H9 (cell line): ENCODE measurements around the gene PITRM1. TPM values are rescaled to one million over a fixed set of nuclear protein-coding genes. Genes with fewer than 3 reads are reported as not detected.

ENCODE experiments used
- DNase-seq: peaks from one replicate; pipeline ENCODE4 v3.0.0-alpha.2; 2017
- H2AFZ ChIP-seq: one replicate; pipeline ENCODE4 v1.6.1; 2013; ENCODE audit warnings: mild to moderate bottlenecking, low read length, control low read depth, moderate library complexity
- H2AK5ac ChIP-seq: 2 replicates; pipeline ENCODE4 v1.6.1; 2013; ENCODE audit warnings: low read length, control low read depth, mixed read lengths; ENCODE audit not compliant: insufficient read length
- H2BK120ac ChIP-seq: one replicate; pipeline ENCODE4 v1.6.1; 2013; ENCODE audit warnings: low read depth, mild to moderate bottlenecking, low read length, control low read depth, inconsistent platforms; ENCODE audit not compliant: poor library complexity, severe bottlenecking
- H2BK12ac ChIP-seq: 2 replicates; pipeline ENCODE4 v1.6.1; 2013; ENCODE audit warnings: low read length, control low read depth, mixed read lengths, low read depth; ENCODE audit not compliant: insufficient read length
- H2BK15ac ChIP-seq: 2 replicates; pipeline ENCODE4 v1.6.1; 2013; ENCODE audit warnings: low read depth, low read length, control low read depth
- H2BK20ac ChIP-seq: one replicate; pipeline ENCODE4 v1.6.1; 2013; ENCODE audit warnings: low read depth, mild to moderate bottlenecking, low read length, control low read depth, inconsistent platforms; ENCODE audit not compliant: poor library complexity, severe bottlenecking
- H2BK5ac ChIP-seq: 2 replicates; pipeline ENCODE4 v1.6.1; 2013; ENCODE audit warnings: low read length, control low read depth, mixed read lengths; ENCODE audit not compliant: insufficient read length
- H3K14ac ChIP-seq: 2 replicates; pipeline ENCODE4 v1.6.1; 2013; ENCODE audit warnings: low read length, control low read depth; ENCODE audit not compliant: insufficient read depth
- H3K18ac ChIP-seq: 2 replicates; pipeline ENCODE4 v1.6.1; 2013; ENCODE audit warnings: low read depth, mild to moderate bottlenecking, mixed read lengths, low read length, control low read depth; ENCODE audit not compliant: insufficient read length
- H3K23ac ChIP-seq: 2 replicates; pipeline ENCODE4 v1.6.1; 2013; ENCODE audit warnings: low read length, control low read depth, mixed read lengths, low read depth; ENCODE audit not compliant: insufficient read length
- H3K23me2 ChIP-seq: 2 replicates; pipeline ENCODE4 v1.6.1; 2013; ENCODE audit warnings: low read depth, mild to moderate bottlenecking, mixed read lengths, low read length, control low read depth; ENCODE audit not compliant: insufficient read length, poor library complexity, severe bottlenecking
- H3K27ac ChIP-seq: 2 replicates; pipeline ENCODE4 v1.5.1; 2013; ENCODE audit warnings: low read length, control low read depth, mixed read lengths, low read depth; ENCODE audit not compliant: insufficient read length
- H3K27me3 ChIP-seq: 2 replicates; pipeline ENCODE4 v1.6.1; 2013; ENCODE audit warnings: low read length, control low read depth, inconsistent platforms; ENCODE audit not compliant: insufficient read depth
- H3K4ac ChIP-seq: 2 replicates; pipeline ENCODE4 v1.6.1; 2013; ENCODE audit warnings: low read depth, mild to moderate bottlenecking, control low read depth, inconsistent platforms, low read length, moderate library complexity
- H3K4me1 ChIP-seq: 2 replicates; pipeline ENCODE4 v1.6.1; 2013; ENCODE audit warnings: low read length, control low read depth, inconsistent platforms; ENCODE audit not compliant: insufficient read depth
- H3K4me2 ChIP-seq: 2 replicates; pipeline ENCODE4 v1.6.1; 2013; ENCODE audit warnings: low read length, control low read depth, mixed read lengths; ENCODE audit not compliant: insufficient read length, insufficient read depth
- H3K56ac ChIP-seq: 2 replicates; pipeline ENCODE4 v1.6.1; 2013; ENCODE audit warnings: low read depth, mild to moderate bottlenecking, mixed read lengths, low read length, control low read depth; ENCODE audit not compliant: insufficient read length
- H3K79me1 ChIP-seq: 2 replicates; pipeline ENCODE4 v1.6.1; 2013; ENCODE audit warnings: low read depth, mild to moderate bottlenecking, moderate library complexity, low read length, control low read depth, inconsistent platforms; ENCODE audit not compliant: insufficient read depth, poor library complexity, severe bottlenecking
- H3K79me2 ChIP-seq: 2 replicates; pipeline ENCODE4 v1.6.1; 2013; ENCODE audit warnings: low read length, control low read depth, inconsistent platforms; ENCODE audit not compliant: insufficient read depth
- H3K9ac ChIP-seq: 2 replicates; pipeline ENCODE4 v1.6.1; 2013; ENCODE audit warnings: low read length, control low read depth, mixed read lengths; ENCODE audit not compliant: insufficient read length; ENCODE audit errors: extremely low read depth
- H3K9me3 ChIP-seq: one replicate; pipeline ENCODE4 v1.6.1; 2013; ENCODE audit warnings: low read depth, low read length, inconsistent platforms; ENCODE audit not compliant: control insufficient read depth
- H3T11ph ChIP-seq: one replicate; pipeline ENCODE4 v1.6.1; 2013; ENCODE audit warnings: mild to moderate bottlenecking, low read length, control low read depth, inconsistent platforms
- H4K20me1 ChIP-seq: one replicate; pipeline ENCODE4 v1.6.1; 2013; ENCODE audit not compliant: control insufficient read depth, insufficient read length, insufficient read depth
- H4K5ac ChIP-seq: 2 replicates; pipeline ENCODE4 v1.6.1; 2013; ENCODE audit warnings: low read depth, mild to moderate bottlenecking, mixed read lengths, low read length, control low read depth; ENCODE audit not compliant: insufficient read length
- H4K8ac ChIP-seq: replicated peaks from 2 replicates; pipeline ENCODE4 v1.6.1; 2013; ENCODE audit warnings: low read length, control low read depth, mixed read lengths, low read depth; ENCODE audit not compliant: insufficient read length
- H4K91ac ChIP-seq: 2 replicates; pipeline ENCODE4 v1.6.1; 2013; ENCODE audit warnings: low read depth, mild to moderate bottlenecking, moderate library complexity, mixed read lengths, low read length, control low read depth; ENCODE audit not compliant: insufficient read length
- H3K27ac Mint-ChIP-seq, 3 experiments: 2 replicates in 2 of 3; 3 replicates in 1 of 3; pipeline ENCODE4 v1.8.0; 2020 to 2021; ENCODE audit warnings: mixed read lengths in 3 of 3, mild to moderate bottlenecking in 1 of 3, moderate library complexity in 1 of 3
- H3K27me3 Mint-ChIP-seq: 2 replicates; pipeline ENCODE4 v1.8.0; 2021; ENCODE audit warnings: low read depth, mild to moderate bottlenecking, moderate library complexity, mixed read lengths
- H3K36me3 Mint-ChIP-seq, 3 experiments: 2 replicates in 2 of 3; 3 replicates in 1 of 3; pipeline ENCODE4 v1.8.0; 2020 to 2021; ENCODE audit warnings: low read depth in 3 of 3, mixed read lengths in 3 of 3; ENCODE audit not compliant: insufficient read depth in 1 of 3
- H3K4me1 Mint-ChIP-seq, 2 experiments: 2 replicates each; pipeline ENCODE4 v1.8.0; 2020; ENCODE audit warnings: mixed read lengths in 2 of 2
- H3K4me3 Mint-ChIP-seq, 2 experiments: 2 replicates in 1 of 2; 3 replicates in 1 of 2; pipeline ENCODE4 v1.8.0; 2020 to 2021; ENCODE audit warnings: mild to moderate bottlenecking in 2 of 2, mixed read lengths in 2 of 2, moderate library complexity in 1 of 2
- H3K9me3 Mint-ChIP-seq, 2 experiments: 2 replicates in 1 of 2; 3 replicates in 1 of 2; pipeline ENCODE4 v1.8.0; 2020; ENCODE audit warnings: mild to moderate bottlenecking in 2 of 2, mixed read lengths in 2 of 2, moderate library complexity in 1 of 2
- CTCF ChIP-seq: fragments of 200-600 bp; sonication (generic); conservative IDR thresholded peaks from 3 replicates; pipeline ENCODE4 v1.8.0; 2021; ENCODE audit warnings: antibody characterized with exemption, mild to moderate bottlenecking
- WGBS: extraction: QIAGEN DNeasy Blood & Tissue Kit; methylation state at CpG from one replicate; pipeline ENCODE4 v1.1.7; 2013; ENCODE audit warnings: missing lambda C conversion rate, low lambda C conversion rate, mixed read lengths; ENCODE audit not compliant: insufficient read length; ENCODE audit errors: extremely low coverage; 5-methylcytosine and 5-hydroxymethylcytosine counted together
- total RNA-seq: library from RNA; stranded (reverse); gene quantifications from 2 replicates; pipeline ENCODE4 v1.2.1, GENCODE V29; 2021

Gene PITRM1
- total RNA-seq, 1 experiment from 2014 or later, result 27.8 TPM

GRCh38 chr10:3135006-3135405 is 37.6 kb downstream of the PITRM1 start:
- H3T11ph ChIP-seq, result no peak overlapping the region
- H4K20me1 ChIP-seq, result no peaks in the 10 kb centered on the region
- no peak for DNase-seq
- no peak overlapping the region for H3K56ac ChIP-seq
- H3K79me2 ChIP-seq, result no peaks in the 10 kb centered on the region
- H2AK5ac ChIP-seq, result no peak overlapping the region
- no peaks in the 10 kb centered on the region for H3K79me1 ChIP-seq
- H3K4ac ChIP-seq, result no peak overlapping the region
- no peaks in the 10 kb centered on the region for H3K9me3 ChIP-seq
- no peak for TF ChIP-seq CTCF
- H3K4me3 Mint-ChIP-seq, result no peak overlapping the region
- H3K14ac ChIP-seq, result no peak overlapping the region
- no peaks in the 10 kb centered on the region for H3K4me1 ChIP-seq
- no peak overlapping the region for H4K91ac ChIP-seq
- no peak overlapping the region for H3K18ac ChIP-seq
- no peak overlapping the region for H4K5ac ChIP-seq
- no peak overlapping the region for H3K27ac Mint-ChIP-seq
- no peaks in the 10 kb centered on the region for H3K9me3 Mint-ChIP-seq
- no peak overlapping the region for H2BK15ac ChIP-seq
- peaks cover 28 to 97% (median 90%) of the 10 kb centered on the region in 3 experiments for H3K36me3 Mint-ChIP-seq
- no peak overlapping the region for H3K27ac ChIP-seq
- no peak overlapping the region for H3K4me2 ChIP-seq
- no peaks in the 10 kb centered on the region for H3K27me3 ChIP-seq
- no peak overlapping the region for H3K23ac ChIP-seq
- no peak overlapping the region for H2BK12ac ChIP-seq
- no peak overlapping the region for H3K9ac ChIP-seq
- no peak overlapping the region for H2BK20ac ChIP-seq
- no peaks in the 10 kb centered on the region for H3K23me2 ChIP-seq
- H3K27me3 Mint-ChIP-seq, result no peaks in the 10 kb centered on the region
- H2AFZ ChIP-seq, result no peak overlapping the region
- H2BK5ac ChIP-seq, result no peak overlapping the region
- no peak overlapping the region for H4K8ac ChIP-seq
- no CpG with 5 or more reads among the region's 3 CpGs for WGBS
- H2BK120ac ChIP-seq, result no peak overlapping the region
- no peaks in the 10 kb centered on the region for H3K4me1 Mint-ChIP-seq
